NB4 (cell line): Measurements from ENCODE around the gene MS4A15.

ENCODE experiments used
- DNase-seq: peaks from one replicate; pipeline ENCODE4 v3.0.0; 2010; ENCODE audit warnings: low read depth
- H3K4me3 ChIP-seq: one replicate; pipeline ENCODE4 v1.5.1; 2011; ENCODE audit warnings: mild to moderate bottlenecking, low read depth, low read length, moderate library complexity
- CTCF ChIP-seq: IDR thresholded peaks from one replicate; pipeline ENCODE4 v1.5.1; 2012; ENCODE audit warnings: low read depth, low read length
- MAX ChIP-seq: IDR thresholded peaks from 2 replicates; pipeline ENCODE4 v1.6.1; 2011; ENCODE audit warnings: low read depth, low read length
- MYC ChIP-seq: IDR thresholded peaks from 2 replicates; pipeline ENCODE4 v1.6.1; 2011; ENCODE audit warnings: low read depth, low read length
- POLR2A ChIP-seq: IDR thresholded peaks from 2 replicates; pipeline ENCODE4 v1.6.1; 2011; ENCODE audit warnings: mild to moderate bottlenecking; ENCODE audit not compliant: insufficient read length; ENCODE audit errors: extremely low read depth

Gene MS4A15

GRCh38 chr11:60825790-60826189 is 69.1 kb downstream of the MS4A15 start:
- TF ChIP-seq MAX (no peak), CTCF (no peak), POLR2A (no peak), MYC (no peak)
- no peak for DNase-seq
- H3K4me3 ChIP-seq, result no peak overlapping the region
